Kidney (tissue), 14 donors: Measurements from ENCODE around the gene USP46. TPM values are rescaled to one million over a fixed set of nuclear protein-coding genes. Genes with fewer than 3 reads are reported as not detected.

Experiments
- DNase-seq, 5 donors: peaks; one replicate each; pipeline ENCODE4 v3.0.0-alpha.2; 2013 to 2020
- FAIRE-seq: peaks from 2 replicates; lab custom pipeline; 2012; peaks lifted over from hg19 to GRCh38; lab: Jason Lieb, UNC
- H3K27ac ChIP-seq, 2 donors: one replicate each; pipeline ENCODE4 v1.7.0; 2013; ENCODE audit warnings: low read depth in 2 of 2, low read length in 2 of 2, inconsistent platforms in 1 of 2
- H3K27me3 ChIP-seq: one replicate; pipeline ENCODE4 v1.7.1; 2013; ENCODE audit warnings: low read length, inconsistent platforms; ENCODE audit not compliant: control insufficient read depth, insufficient read depth
- H3K36me3 ChIP-seq, 3 donors: one replicate each; pipeline versions ENCODE4 v1.7.0 to v1.7.1; 2013; ENCODE audit warnings: low read length in 3 of 3, control low read depth in 1 of 3, inconsistent platforms in 1 of 3; ENCODE audit not compliant: insufficient read depth in 3 of 3, control insufficient read depth in 2 of 3
- H3K4me1 ChIP-seq, 3 donors: one replicate each; pipeline versions ENCODE4 v1.7.0 to v1.7.1; 2013; ENCODE audit warnings: low read length in 3 of 3, inconsistent platforms in 1 of 3, low read depth in 1 of 3; ENCODE audit not compliant: control insufficient read depth in 2 of 3, insufficient read depth in 2 of 3
- H3K4me3 ChIP-seq, 3 donors: one replicate each; pipeline versions ENCODE4 v1.7.0 to v1.8.1; 2013; ENCODE audit warnings: low read length in 3 of 3, control low read depth in 1 of 3, inconsistent platforms in 1 of 3
- H3K9ac ChIP-seq, 3 donors: one replicate each; pipeline versions ENCODE4 v1.7.0 to v1.7.1; 2013; ENCODE audit warnings: low read length in 3 of 3, control low read depth in 1 of 3, inconsistent platforms in 1 of 3
- H3K9me3 ChIP-seq, 3 donors: one replicate each; pipeline versions ENCODE4 v1.7.0 to v1.7.1; 2013; ENCODE audit warnings: low read length in 3 of 3, control low read depth in 1 of 3, inconsistent platforms in 1 of 3; ENCODE audit not compliant: control insufficient read depth in 2 of 3, insufficient read depth in 1 of 3
- CTCF ChIP-seq: IDR thresholded peaks from 3 replicates; pipeline ENCODE4 v1.5.1; 2012; ENCODE audit warnings: mild to moderate bottlenecking, moderate library complexity, borderline replicate concordance; ENCODE audit not compliant: insufficient read depth; ENCODE audit errors: extremely low read depth
- intact Hi-C: fragments of 100-400 bp; cut with DNase I; formaldehyde crosslinking; loops from one replicate; pipeline ENCODE4 v1.11.1; 2022
- polyA plus RNA-seq: library from polyadenylated mRNA; stranded (reverse); fragments of 350-450 nt; fragmentation: Illumina TruSeq; extraction: RNeasy Lipid Tissue Mini Kit (QIAGEN cat#74804); gene quantifications from one replicate; pipeline ENCODE4 v1.2.3, GENCODE V29; 2014; ENCODE audit warnings: low read depth, low replicate concordance; ENCODE audit not compliant: insufficient read depth
- total RNA-seq: library from RNA; stranded (reverse); fragmentation: NEBNext Ultra II Directional; extraction: Animal tissue kit (Norgen Biotek cat#: 25700); gene quantifications from one replicate; pipeline ENCODE4 v1.2.1, GENCODE V29; 2021
- donor health status: control.
- donor health status: control.
- donor health status: control.
- donor health status: control.
- donor health status: control.
- donor health status: DM: yes; HTN: yes; CAD: no.
- donor health status: Normal renal cell carcinoma (clear cell type).

The USP46 gene
- total and polyA plus RNA-seq, 2 donors from 2014 or later = 8.2 to 16.9 TPM

- Histone ChIP-seq H3K27me3 (no peaks in the 10 kb centered on the region), H3K36me3 (no peaks in the 10 kb centered on the region), H3K4me1 (no peaks in the 10 kb centered on the region), H3K9ac (no peak overlapping the region), H3K27ac (no peak overlapping the region), H3K4me3 (no peak overlapping the region), H3K9me3 (peaks cover 0 to 5% (median 0%) of the 10 kb centered on the region in 3 donors)
- no peak for TF ChIP-seq CTCF
- intact Hi-C loops = no loop called here
- DNase-seq (no peak), FAIRE-seq (no peak)
Measured at GRCh38 chr4:52689096-52689495, 30.0 kb upstream of the USP46 start.

- TF ChIP-seq CTCF = no peak
- H3K9me3 ChIP-seq = no peaks in the 10 kb centered on the region
- H3K27ac ChIP-seq = no peak overlapping the region
- no peak for FAIRE-seq
- intact Hi-C loops = no loop called here
- no peaks in the 10 kb centered on the region for H3K4me1 ChIP-seq
- no peak for DNase-seq
- no peak overlapping the region for H3K9ac ChIP-seq
- H3K36me3 ChIP-seq = no peaks in the 10 kb centered on the region
- H3K4me3 ChIP-seq = no peak overlapping the region
- H3K27me3 ChIP-seq = no peaks in the 10 kb centered on the region
Measured at GRCh38 chr4:52687696-52688095, 28.6 kb upstream of the USP46 start.

GRCh38 chr4:52685316-52685715 is 26.2 kb upstream of the USP46 start:
- TF ChIP-seq CTCF = no peak
- Histone ChIP-seq H3K9me3 (no peaks in the 10 kb centered on the region), H3K4me3 (no peak overlapping the region), H3K27ac (no peak overlapping the region), H3K4me1 (no peaks in the 10 kb centered on the region), H3K9ac (no peak overlapping the region), H3K27me3 (no peaks in the 10 kb centered on the region), H3K36me3 (no peaks in the 10 kb centered on the region)
- FAIRE-seq (no peak), DNase-seq (no peak)
- intact Hi-C loops = no loop called here

GRCh38 chr4:52684896-52685295 is 25.8 kb upstream of the USP46 start:
- H3K9me3 ChIP-seq = no peaks in the 10 kb centered on the region
- FAIRE-seq = no peak

More at GRCh38 chr4:52684896-52685295, 25.8 kb upstream of the USP46 start:
- Histone ChIP-seq H3K36me3 (no peaks in the 10 kb centered on the region), H3K9ac (no peak overlapping the region), H3K4me1 (no peaks in the 10 kb centered on the region), H3K4me3 (no peak overlapping the region), H3K27me3 (no peaks in the 10 kb centered on the region), H3K27ac (no peak overlapping the region)
- no peak for DNase-seq
- no peak for TF ChIP-seq CTCF
- intact Hi-C loops = no loop called here
